ENCODE results near the gene DNAJA4.

DNAJA4 gene

DNA sequence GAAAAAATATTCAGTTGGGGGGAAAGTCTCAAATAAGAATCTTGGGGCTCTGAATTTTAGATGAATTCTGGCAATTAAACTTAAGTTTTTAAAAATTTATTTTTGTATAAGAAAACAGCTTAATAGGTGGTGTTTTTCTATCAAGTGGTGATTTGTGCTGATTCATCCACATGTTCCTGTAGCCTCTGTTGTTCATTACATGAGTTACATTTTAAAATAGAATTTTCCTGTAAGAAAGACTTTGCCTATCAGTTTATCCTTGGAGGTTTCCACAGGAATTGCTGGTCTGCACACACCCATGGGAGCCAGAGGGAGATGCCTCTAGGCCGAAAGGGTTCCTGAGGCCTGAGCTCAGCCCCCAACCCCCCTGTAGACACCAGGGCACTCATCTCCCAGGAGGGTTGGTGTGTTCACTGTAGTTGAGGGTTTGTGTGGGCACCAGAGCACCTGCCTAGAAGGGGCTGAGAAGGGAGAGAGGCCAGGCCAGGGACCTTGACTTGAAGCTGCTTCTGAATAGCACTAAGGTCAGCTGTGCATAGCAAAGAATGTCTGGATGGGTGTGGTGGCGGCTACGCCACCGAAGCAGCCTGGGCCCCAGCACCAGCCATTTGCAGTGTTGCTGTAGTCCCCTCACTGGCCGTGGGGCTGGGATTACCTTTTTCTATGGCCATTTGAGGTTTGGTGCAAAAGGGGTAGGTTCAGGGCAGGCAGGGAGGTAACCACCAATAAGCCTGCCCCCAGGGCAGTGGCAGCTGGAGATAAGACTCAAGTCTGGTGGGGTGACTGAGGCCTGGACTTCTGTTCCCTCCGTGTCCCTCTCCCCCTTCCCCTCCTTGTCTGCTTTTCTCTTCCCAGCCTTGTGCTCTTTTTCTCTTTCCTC, 11.9 kb downstream of the DNAJA4 start:
- no peak for FAIRE-seq

GRCh38 chr15:78280319-78281072, 16.1 kb downstream of the DNAJA4 start:
- DNase-seq (ENCODE audit: insufficient read length, low spot score) (no peak), FAIRE-seq (no peak)
- TF ChIP-seq POLR2A (IDR thresholded peaks at IDR 0.05; ENCODE audit: low read depth, low read length): no peak

More for the DNA sequence above, 11.9 kb downstream of the DNAJA4 start:
- DNase-seq (ENCODE audit: insufficient read length, low spot score): no peak
- no peak for TF ChIP-seq POLR2A (IDR thresholded peaks at IDR 0.05; ENCODE audit: low read depth, low read length)

GRCh38 chr15:78282324-78282723, 18.0 kb downstream of the DNAJA4 start:
- no peak for TF ChIP-seq POLR2A (IDR thresholded peaks at IDR 0.05; ENCODE audit: low read depth, low read length)
- DNase-seq (ENCODE audit: insufficient read length, low spot score) (no peak), FAIRE-seq (no peak)

DNA sequence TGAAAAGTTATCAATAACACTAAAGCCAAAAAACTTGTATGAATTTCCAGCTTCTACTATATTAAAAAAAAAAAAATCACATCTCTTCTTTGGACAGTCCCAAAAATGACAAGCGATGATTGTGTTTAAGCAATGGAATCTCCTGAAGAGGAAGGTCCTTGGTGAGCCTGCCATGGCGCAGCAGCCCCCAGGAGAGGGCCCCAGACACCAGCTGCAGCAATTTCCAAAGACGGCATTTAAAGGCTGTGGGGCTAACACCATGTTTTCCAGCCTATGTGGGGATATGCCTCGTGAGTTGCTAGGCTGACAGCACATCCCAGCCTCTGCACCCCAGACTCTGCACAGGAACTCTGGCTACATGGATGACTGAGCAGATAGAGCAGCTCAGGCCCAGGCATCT, 20.4 kb downstream of the DNAJA4 start:
- TF ChIP-seq POLR2A (IDR thresholded peaks at IDR 0.05; ENCODE audit: low read depth, low read length): no peak
- no peak for DNase-seq (ENCODE audit: insufficient read length, low spot score)
- FAIRE-seq: no peak

DNA sequence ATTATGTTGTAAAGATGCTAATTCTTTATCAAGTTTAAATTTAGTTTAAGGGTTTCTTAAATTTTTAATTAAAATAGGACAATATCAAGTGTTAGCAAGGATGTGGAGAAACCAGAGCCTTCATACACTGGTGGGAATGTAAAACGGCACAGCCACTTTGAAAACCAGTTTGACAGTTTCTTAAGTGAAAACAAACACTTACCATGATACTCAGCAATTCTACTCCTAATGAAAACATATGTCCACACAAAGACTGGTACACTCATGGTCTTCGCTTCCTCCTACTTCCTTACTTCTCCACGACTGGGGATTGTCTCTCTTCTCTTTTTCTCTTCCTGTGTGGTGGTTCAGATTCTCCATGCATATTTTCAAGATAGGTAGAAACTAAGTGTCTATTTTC, 25.9 kb downstream of the DNAJA4 start:
- TF ChIP-seq POLR2A (IDR thresholded peaks at IDR 0.05; ENCODE audit: low read depth, low read length): no peak
- DNase-seq (ENCODE audit: insufficient read length, low spot score) (no peak), FAIRE-seq (no peak)

GRCh38 chr15:78291052-78291451, 26.7 kb downstream of the DNAJA4 start:
- no peak for FAIRE-seq
- DNase-seq (ENCODE audit: insufficient read length, low spot score): no peak
- TF ChIP-seq POLR2A (IDR thresholded peaks at IDR 0.05; ENCODE audit: low read depth, low read length): no peak

GRCh38 chr15:78291698-78292097, 27.3 kb downstream of the DNAJA4 start:
- DNase-seq (ENCODE audit: insufficient read length, low spot score) (no peak), FAIRE-seq (no peak)
- no peak for TF ChIP-seq POLR2A (IDR thresholded peaks at IDR 0.05; ENCODE audit: low read depth, low read length)

DNA sequence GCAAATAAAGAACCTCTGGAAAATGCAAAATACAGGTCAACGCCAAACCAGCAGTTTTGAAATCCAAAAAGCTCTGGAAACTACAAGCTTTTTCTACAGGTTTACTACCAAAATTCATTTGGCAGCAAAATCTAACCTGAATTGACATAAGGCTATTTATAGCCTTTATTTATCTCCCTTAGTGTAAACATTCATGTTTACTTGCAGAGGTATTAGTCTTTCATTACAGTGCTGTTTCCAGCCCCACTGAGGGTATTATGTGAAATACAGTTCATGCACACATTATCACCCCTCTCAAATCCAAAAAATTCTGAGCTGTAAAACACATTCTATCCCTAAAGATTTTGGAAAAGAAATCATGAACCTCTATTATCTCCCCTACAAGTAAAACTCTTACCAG, 27.9 kb downstream of the DNAJA4 start:
- no peak for DNase-seq (ENCODE audit: insufficient read length, low spot score)
- no peak for FAIRE-seq

DNA sequence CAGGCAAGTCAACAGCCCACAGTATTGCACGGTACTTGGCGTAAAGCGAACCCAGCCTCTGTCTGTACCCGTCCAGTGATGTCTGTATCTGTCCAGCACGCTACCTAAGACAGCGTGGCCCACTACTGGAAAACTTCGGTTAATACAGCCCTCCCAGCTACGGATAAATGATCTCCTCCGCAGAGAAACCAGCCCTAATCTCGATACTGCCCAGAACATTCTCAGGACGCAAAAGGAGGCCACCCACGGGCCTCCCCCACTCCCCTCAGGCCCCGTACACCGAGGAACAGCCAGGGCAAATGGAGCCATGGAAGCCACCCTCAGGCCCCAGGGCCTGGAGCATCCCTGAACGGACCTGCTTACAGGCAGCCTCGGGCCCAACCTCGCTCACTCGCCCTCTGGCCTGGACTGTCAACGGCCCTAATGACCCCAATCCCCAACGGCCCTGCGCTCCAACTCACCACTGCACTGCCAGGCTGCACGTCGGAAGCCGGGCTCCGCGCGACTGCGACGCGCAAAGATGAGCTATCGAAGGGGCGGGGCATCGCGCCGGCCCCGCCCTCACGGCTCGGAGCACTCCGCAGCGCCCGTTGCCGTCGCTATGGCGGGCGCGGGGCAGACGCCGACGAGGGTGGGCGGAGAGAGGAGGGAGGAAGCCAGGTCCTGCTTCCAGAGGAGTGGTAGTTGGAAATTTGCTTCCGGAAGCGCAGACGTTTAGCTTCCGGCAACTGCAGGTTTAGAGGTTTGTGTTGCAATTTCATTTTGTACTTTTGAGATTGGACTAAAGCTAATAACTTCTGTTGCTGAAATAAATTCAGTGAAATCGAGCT, 35.0 kb downstream of the DNAJA4 start, which contains the start of gene SKIC8:
Gene SKIC8, minus strand, starts transcription at position 509 of the 830 bp plus-strand sequence. CDS start 3,923 bp downstream, outside the sequence.
- TF ChIP-seq POLR2A (IDR thresholded peaks at IDR 0.05; ENCODE audit: low read depth, low read length): peak; percentile 97
- FAIRE-seq: peak; percentile 38
- DNase-seq (ENCODE audit: insufficient read length, low spot score): peak; percentile 67

More for the DNA sequence above, 27.9 kb downstream of the DNAJA4 start:
- TF ChIP-seq POLR2A (IDR thresholded peaks at IDR 0.05; ENCODE audit: low read depth, low read length): no peak

DNA sequence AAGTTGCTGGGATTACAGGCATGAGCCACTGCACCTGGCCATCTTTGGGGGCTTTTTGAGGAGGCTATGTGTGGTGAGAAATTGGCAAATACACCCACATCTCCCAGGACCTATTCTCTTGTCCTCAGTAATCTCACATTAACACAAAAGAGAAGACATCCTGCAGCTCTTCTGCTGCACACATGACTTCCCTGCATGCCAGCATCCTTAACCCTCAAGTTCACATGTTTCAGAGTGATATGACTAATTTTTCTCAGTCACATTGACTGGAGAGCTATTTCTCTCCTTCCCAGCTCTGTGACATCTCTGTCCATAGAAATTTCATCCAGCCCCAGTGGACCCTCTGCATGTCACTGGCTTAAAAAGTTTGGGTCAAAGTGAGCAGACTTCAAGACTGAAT, 37.0 kb downstream of the DNAJA4 start:
- no peak for DNase-seq (ENCODE audit: insufficient read length, low spot score)
- no peak for FAIRE-seq
- TF ChIP-seq POLR2A (IDR thresholded peaks at IDR 0.05; ENCODE audit: low read depth, low read length): no peak

GRCh38 chr15:78301828-78302227, 37.5 kb downstream of the DNAJA4 start:
- no peak for TF ChIP-seq POLR2A (IDR thresholded peaks at IDR 0.05; ENCODE audit: low read depth, low read length)
- FAIRE-seq: no peak
- DNase-seq (ENCODE audit: insufficient read length, low spot score): no peak

DNA sequence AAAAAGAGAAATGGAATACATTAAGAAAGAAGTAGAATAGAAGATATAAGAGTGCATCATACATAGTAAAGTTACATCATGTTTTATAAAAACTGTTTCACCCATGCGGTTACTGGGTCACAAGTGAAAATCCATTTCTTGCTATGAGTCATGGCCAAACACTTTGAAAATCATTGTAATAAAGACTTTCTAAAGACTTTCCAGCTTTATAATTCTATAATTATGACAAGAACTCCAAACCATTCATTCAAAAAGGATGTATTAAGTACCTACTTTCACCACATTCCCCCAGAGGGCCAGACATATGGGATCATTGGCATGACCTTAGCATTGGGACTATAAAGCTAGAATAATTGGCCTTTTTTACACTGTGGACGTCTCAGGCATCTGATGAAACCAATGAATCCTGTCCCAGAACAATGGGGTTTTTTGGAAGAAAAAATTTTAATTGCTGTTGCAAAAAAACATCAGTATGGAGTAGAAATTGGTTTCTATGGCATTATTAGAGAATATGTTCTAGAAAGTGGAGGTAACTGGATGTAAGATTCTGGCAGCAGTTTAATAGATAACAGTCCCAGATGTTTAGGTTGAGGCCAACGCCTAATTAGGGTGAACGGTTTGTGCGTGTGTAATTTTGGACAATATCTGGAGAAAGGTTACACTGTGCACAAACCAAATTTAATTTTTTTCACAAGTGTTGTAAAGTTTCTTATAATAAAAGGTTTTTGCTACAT, 38.4 kb downstream of the DNAJA4 start:
- DNase-seq (ENCODE audit: insufficient read length, low spot score): no peak
- TF ChIP-seq POLR2A (IDR thresholded peaks at IDR 0.05; ENCODE audit: low read depth, low read length): no peak
- FAIRE-seq: no peak
